GM18951 (cell line): Measurements from ENCODE around the gene MAGI1.

Experiments used
- POLR2A ChIP-seq: IDR thresholded peaks from 4 replicates; pipeline ENCODE4 v1.6.1; 2011; ENCODE audit warnings: mild to moderate bottlenecking; ENCODE audit not compliant: insufficient read length, insufficient read depth; ENCODE audit errors: extremely low read depth
- in situ Hi-C: fragments of 300-500 bp; cut with MboI; formaldehyde crosslinking; loops from one replicate; pipeline ENCODE4 v1.12.0; 2022; ENCODE audit warnings: low sequenced_read_pairs, mixed read lengths, inconsistent platforms; ENCODE audit not compliant: unreplicated experiment

MAGI1 gene

DNA sequence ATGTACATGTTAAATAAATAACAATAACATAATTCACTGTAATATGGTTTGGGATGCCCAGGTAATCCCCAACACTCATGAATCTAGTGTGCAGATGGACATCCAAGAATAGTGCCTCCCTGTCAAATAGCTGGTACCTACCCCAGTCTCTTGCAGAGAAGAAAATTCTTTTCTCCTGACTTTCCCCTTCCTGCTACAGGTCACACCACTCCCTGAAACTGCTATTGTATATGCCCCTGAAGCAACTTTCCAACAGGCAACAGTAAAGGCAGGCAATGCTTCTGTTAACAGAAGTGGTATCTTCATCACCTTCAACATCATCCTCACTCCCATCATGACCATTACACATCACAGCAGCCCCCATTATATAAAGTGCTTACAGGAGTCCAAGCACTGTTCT lies 431.6 kb downstream of the MAGI1 start:
- in situ Hi-C loops = no loop called here
- no peak for TF ChIP-seq POLR2A

GRCh38 chr3:65605876-65606432 lies 432.8 kb downstream of the MAGI1 start:
- no peak for TF ChIP-seq POLR2A
- in situ Hi-C loops = no loop called here

GRCh38 chr3:65604863-65605526 lies 433.7 kb downstream of the MAGI1 start:
- in situ Hi-C loops = no loop called here
- TF ChIP-seq POLR2A = no peak

DNA sequence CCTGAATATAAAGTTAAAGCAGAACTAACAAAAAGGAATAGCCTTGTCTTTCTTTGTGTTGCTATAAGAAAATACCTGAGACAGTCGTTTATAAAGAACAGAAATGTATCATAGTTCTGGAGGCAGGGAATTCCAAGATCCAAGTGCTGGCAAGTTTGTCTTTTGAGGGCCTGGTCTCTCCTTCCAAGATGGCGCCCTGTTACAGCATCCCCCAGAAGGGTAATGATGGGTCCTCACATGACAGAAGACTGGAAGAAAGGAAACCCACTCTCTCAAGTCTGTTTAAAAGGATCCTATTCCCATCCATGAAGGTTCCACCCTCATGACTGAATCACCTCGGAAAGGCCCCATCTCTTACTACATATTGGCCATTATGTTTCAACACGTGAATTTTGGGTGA lies 435.1 kb downstream of the MAGI1 start:
- in situ Hi-C loops = no loop called here
- no peak for TF ChIP-seq POLR2A

- no peak for TF ChIP-seq POLR2A
- in situ Hi-C loops = no loop called here
Observed at GRCh38 chr3:65600888-65601287, 437.8 kb downstream of the MAGI1 start.

DNA sequence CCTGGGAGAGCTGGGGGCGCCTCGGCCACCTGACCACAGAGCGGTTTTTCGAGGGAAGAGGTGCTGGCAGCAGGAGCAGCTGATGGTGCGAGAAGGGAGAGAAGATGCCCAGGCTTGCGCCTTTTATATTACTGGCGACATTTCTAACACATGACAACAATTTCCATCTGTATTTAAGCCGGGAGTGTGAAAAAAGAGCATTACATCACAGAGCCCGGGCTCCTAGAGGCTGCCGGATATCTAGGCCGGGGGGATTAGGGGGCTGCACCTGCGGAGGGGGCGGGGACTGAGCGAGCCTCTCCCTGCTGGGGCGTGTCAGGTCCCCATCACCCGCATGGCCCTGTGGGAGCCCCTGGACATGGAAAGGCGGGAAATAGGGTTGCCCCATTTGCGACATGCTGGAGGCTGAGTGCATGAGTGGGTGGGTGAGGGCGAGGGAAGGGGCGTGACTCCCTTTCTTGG lies 440.7 kb downstream of the MAGI1 start:
- no peak for TF ChIP-seq POLR2A

GRCh38 chr3:65597226-65597951 lies 441.3 kb downstream of the MAGI1 start:
- in situ Hi-C loops = no loop called here
- TF ChIP-seq POLR2A = no peak

More for the DNA sequence above, 440.7 kb downstream of the MAGI1 start:
- in situ Hi-C loops = no loop called here

DNA sequence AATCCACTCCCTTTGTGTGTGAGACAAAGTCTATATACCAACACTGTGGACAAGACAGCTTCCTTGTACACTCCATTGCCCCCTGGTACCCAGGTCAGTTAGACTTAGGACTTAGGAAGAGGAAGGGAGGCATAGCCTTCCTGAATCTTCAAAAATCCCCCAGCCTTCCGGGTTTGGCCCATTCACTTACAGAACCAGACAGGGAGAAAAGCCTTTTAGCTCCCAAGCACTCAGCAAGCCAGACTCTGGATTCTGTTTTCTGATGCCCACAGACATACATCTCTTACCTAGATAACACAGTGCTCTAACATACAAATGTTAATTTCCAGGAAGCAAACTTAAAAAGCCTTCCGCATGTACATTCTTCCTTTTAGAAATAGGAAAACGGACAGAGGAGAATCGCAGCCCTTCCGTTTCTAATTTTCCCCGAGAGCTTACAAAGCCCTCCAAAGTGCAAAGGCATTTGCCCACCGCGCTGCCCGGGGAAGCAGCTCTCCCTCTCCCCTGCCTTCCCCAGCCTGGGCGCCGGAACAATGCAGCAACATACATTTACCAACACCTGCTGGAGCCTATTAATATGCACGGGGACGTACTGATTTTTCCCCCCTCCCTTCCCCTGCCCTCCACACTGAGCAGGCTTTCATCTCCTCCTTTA lies 442.0 kb downstream of the MAGI1 start:
- TF ChIP-seq POLR2A = no peak
- in situ Hi-C loops = no loop called here

- in situ Hi-C loops = no loop called here
- no peak for TF ChIP-seq POLR2A
Observed at GRCh38 chr3:65596029-65596300, 442.8 kb downstream of the MAGI1 start.

- in situ Hi-C loops = no loop called here
Observed at GRCh38 chr3:65595222-65596028, 443.3 kb downstream of the MAGI1 start.

GRCh38 chr3:65593780-65594752 lies 444.7 kb downstream of the MAGI1 start:
- in situ Hi-C loops = no loop called here
- TF ChIP-seq POLR2A = no peak

More at GRCh38 chr3:65595222-65596028, 443.3 kb downstream of the MAGI1 start:
- TF ChIP-seq POLR2A = no peak

GRCh38 chr3:65591313-65591712 lies 447.4 kb downstream of the MAGI1 start:
- no peak for TF ChIP-seq POLR2A

More at GRCh38 chr3:65591313-65591712, 447.4 kb downstream of the MAGI1 start:
- in situ Hi-C loops = no loop called here
